Measurements from ENCODE around the gene RAX. TPM values are rescaled to one million over a fixed set of nuclear protein-coding genes. Genes with fewer than 3 reads are reported as not detected.

Gene RAX
- total and polyA plus RNA-seq, 2 of the 4 experiments (the other 2 are of a cell fraction), result not detected

- Histone ChIP-seq H3K4me1 (ENCODE audit: control insufficient read depth, insufficient read depth, low read length) (no peaks in the 10 kb centered on the region), H2AK9ac (replicated peaks; ENCODE audit: low read depth, low read length, poor library complexity) (no peak overlapping the region), H3K56ac (ENCODE audit: extremely low read depth, insufficient read depth, low read length) (no peak overlapping the region), H3K79me1 (ENCODE audit: low read depth in 1 of 2, low read length in 2 of 2) (no peaks in the 10 kb centered on the region), H3K18ac (ENCODE audit: low read depth, low read length) (no peak overlapping the region), H3K27me3 (ENCODE audit: control insufficient read depth, insufficient read depth, low read length) (peaks cover 72% of the 10 kb centered on the region), H3K9me3 (ENCODE audit: control insufficient read depth, insufficient read depth, low read length) (no peaks in the 10 kb centered on the region), H2BK5ac (ENCODE audit: low read depth, low read length, poor library complexity, severe bottlenecking) (no peak overlapping the region), H4K5ac (ENCODE audit: low read depth, low read length) (no peak overlapping the region), H3K14ac (replicated peaks; ENCODE audit: low read depth, low read length) (no peak overlapping the region), H3K27ac (ENCODE audit: insufficient read depth, low read length) (no peak overlapping the region), H3K4ac (ENCODE audit: low read depth, low read length) (no peak overlapping the region), H2AFZ (replicated peaks; ENCODE audit: low read length, poor library complexity) (no peak overlapping the region), H2BK120ac (ENCODE audit: low read depth, low read length) (no peak overlapping the region), H2AK5ac (ENCODE audit: low read depth, low read length) (no peak overlapping the region), H4K91ac (ENCODE audit: insufficient read depth, low read depth, low read length) (no peak overlapping the region), H2BK15ac (ENCODE audit: low read depth, low read length) (no peak overlapping the region), H2BK20ac (ENCODE audit: low read depth, low read length) (no peak overlapping the region), H3K23ac (ENCODE audit: low read depth, low read length) (no peak overlapping the region), H3K36me3 (ENCODE audit: control insufficient read depth, insufficient read depth, low read length) (no peaks in the 10 kb centered on the region), H3K9me1 (ENCODE audit: insufficient read depth, low read length) (no peaks in the 10 kb centered on the region), H3K4me3 (ENCODE audit: insufficient read depth, low read depth, low read length) (no peak overlapping the region), H3K4me2 (ENCODE audit: low read depth, low read length) (no peak overlapping the region), H4K8ac (ENCODE audit: low read depth in 2 of 2, low read length in 2 of 2) (no peak overlapping the region), H3K9ac (ENCODE audit: low read depth, low read length) (no peak overlapping the region), H4K20me1 (ENCODE audit: insufficient read depth, low read length) (no peaks in the 10 kb centered on the region; the same call in 1 of the 2 replicates)
- TF ChIP-seq, protein P1, sequence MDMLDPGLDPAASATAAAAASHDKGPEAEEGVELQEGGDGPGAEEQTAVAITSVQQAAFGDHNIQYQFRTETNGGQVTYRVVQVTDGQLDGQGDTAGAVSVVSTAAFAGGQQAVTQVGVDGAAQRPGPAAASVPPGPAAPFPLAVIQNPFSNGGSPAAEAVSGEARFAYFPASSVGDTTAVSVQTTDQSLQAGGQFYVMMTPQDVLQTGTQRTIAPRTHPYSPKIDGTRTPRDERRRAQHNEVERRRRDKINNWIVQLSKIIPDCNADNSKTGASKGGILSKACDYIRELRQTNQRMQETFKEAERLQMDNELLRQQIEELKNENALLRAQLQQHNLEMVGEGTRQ (IDR thresholded peaks at IDR 0.05; ENCODE audit: low read depth, low read length), result no peak
- TF ChIP-seq NFE2L2 (IDR thresholded peaks at IDR 0.05; ENCODE audit: low read depth, low read length) (no peak), RFX5 (IDR thresholded peaks at IDR 0.05; ENCODE audit: low read depth, low read length) (no peak), FOS (IDR thresholded peaks at IDR 0.05; ENCODE audit: low read depth, low read length) (no peak), RAD21 (IDR thresholded peaks at IDR 0.05; ENCODE audit: low read length) (no peak), BHLHE40 (IDR thresholded peaks at IDR 0.05; ENCODE audit: low read depth, low read length) (no peak), ELK1 (IDR thresholded peaks at IDR 0.05; ENCODE audit: borderline replicate concordance, low read depth, low read length) (no peak), CEBPB (IDR thresholded peaks at IDR 0.05; ENCODE audit: low read depth, low read length) (no peak), MXI1 (IDR thresholded peaks at IDR 0.05; ENCODE audit: borderline replicate concordance, low read depth, low read length) (no peak), MAFK (IDR thresholded peaks at IDR 0.05; ENCODE audit: low read depth, low read length) (no peak), MAZ (IDR thresholded peaks at IDR 0.05; ENCODE audit: borderline replicate concordance, low read depth, low read length) (no peak), SMC3 (IDR thresholded peaks at IDR 0.05; ENCODE audit: low read depth, low read length) (no peak), POLR2A (IDR thresholded peaks at IDR 0.05; ENCODE audit: low read depth, low read length) (no peak)
- WGBS, 2 experiments (ENCODE audit: extremely low coverage in 2 of 2, insufficient read length in 1 of 2), result no CpG with 5 or more reads among the region's 6 CpGs
- no peak for DNase-seq
- no peak for ATAC-seq (ENCODE audit: low read depth)
- POLR2A ChIA-PET (ENCODE audit: unreplicated experiment), result no interaction called here
- in situ Hi-C loops (cut with MboI; ENCODE audit: low sequenced_read_pairs) (no loop called here), intact Hi-C loops (cut with micrococcal nuclease) (no loop called here), dilution Hi-C loops (cut with HindIII; ENCODE audit: low sequenced_read_pairs, unreplicated experiment) (no loop called here)
- no TSS peak for BruUV-seq (replicated peaks)
- CTCF ChIA-PET, result interaction anchor here (1.0 kb wide), 1 partner anchor 12 kb away, joined by 4 read pairs; no protein-coding TSS in a partner anchor
Observed at GRCh38 chr18:59218018-59218417, 55.2 kb downstream of the RAX start.

All from IMR-90 (cell line).